Measurements from ENCODE around the gene RALGDS.
A peak's percentile ranks its signal among the peaks of the same experiment; 100 is the strongest.
"Not testable (repeated sequence)": the region's sequence is repeated elsewhere in the genome, so short reads cannot be mapped to it uniquely, and the experiment has no call there.

RALGDS gene

DNA sequence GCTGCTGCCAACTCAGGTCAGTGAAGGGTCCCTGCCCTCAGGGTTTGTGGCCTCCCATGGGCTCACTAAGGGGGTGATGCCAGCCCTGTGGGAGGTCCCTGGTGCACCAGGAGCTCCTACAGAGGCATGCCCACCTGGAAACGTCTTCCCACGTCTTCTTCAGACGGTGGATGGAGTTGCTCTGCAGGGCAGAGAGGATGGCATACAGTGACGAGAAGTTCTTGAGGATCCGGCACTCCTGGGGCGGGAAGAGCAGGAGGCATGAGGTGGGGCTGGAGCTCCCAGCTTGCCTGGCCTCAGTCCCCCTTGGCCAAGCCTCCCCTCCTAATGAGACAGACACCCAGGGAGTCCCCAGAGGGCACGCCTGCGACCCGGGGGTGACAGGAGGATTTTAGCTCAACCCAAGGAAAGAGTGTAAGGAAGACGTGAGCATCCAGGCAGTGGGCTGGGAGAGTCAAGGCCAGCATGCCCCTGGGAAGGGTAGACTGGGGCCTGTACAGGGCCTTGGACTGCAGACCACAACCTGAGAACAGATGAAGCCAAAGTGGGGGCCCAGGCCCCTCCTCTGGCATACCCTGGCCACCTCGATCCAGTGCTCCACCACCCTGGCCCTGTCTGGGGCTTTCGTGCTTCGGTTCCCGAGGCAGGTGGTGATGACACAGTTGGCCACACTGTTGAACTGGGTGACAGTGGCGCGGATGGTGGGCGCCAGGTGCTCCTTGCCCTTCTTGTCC, 14.4 kb downstream of the RALGDS start:
- no peak for DNase-seq (ENCODE audit: low spot score)

DNA sequence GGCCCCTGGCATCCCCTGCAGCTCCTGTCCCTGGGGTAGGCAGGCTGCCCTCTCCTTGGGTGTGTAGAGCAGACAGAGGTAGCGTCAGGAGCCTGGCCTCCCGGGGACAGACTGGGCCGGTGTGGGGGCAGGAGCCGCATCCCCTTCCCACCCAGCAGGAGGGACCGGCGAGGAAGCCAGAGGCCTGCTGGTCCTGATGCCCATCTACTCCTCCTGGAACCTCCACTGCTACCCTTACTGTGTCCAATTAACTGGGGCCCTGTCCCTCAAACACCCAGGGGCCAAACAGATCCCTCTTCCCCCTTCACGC, 15.6 kb downstream of the RALGDS start:
- no peak for DNase-seq (ENCODE audit: low spot score)

DNA sequence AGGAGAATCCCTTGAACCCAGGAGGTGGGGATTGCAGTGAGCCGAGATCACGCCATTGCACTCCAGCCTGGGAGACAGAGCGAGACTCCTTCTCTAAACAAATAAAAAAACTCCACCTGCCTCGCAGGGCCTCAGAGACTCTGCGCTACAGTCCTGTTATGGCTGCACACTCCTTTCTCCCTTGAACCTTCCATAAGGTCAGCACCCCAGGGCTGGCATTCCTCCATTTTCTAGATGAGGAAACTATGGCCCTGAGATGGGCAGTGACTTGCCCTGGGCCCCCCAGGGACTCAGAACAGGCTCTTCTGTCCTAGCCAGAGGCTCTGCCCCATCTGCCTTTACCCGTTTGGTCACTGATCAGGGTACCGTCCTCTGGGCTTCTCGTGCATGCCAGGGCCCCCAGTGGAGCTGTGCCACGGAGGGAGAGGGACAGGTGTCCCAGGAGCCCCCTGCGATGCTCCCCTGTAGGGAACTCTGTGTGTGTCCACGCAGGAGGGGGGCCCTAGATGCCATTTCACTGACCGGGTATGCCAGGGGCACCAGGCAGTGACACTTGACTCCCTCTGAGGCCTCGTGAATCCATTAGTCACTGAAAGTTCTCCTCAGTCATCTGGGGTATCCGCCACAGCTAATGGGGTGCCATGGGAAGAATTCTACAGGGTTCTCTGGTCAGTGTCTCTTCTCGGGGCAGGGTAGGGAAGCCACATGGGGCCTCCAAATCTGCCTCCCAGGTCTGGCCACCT, 16.2 kb downstream of the RALGDS start:
- DNase-seq (ENCODE audit: low spot score): no peak

DNA sequence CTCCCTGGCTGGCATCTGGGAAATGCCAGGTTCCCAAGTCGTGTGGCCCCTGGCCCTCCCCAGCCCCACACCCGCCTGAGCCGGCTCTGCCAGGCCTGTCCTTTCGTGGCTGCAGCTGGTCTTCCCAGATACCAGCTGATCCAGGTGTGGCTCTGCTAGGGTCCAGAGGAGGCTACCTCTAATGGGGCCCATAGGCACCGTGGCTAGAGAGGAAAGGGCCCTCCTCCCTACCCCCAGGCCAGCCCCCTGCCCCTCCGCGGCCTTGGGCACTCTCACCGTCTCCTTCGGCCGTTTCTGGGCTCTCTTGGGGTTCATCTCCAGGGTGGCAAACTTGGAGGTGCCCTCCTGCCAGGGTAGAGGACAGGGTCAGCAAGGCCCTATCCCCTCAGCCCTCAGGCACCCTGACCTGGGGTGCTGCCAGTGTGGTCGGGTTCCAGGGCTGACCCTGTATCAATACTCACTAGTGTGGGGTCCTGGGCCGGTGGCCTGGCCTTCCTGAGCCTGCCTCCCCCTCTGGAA, 17.0 kb downstream of the RALGDS start:
- no peak for DNase-seq (ENCODE audit: low spot score)

DNA sequence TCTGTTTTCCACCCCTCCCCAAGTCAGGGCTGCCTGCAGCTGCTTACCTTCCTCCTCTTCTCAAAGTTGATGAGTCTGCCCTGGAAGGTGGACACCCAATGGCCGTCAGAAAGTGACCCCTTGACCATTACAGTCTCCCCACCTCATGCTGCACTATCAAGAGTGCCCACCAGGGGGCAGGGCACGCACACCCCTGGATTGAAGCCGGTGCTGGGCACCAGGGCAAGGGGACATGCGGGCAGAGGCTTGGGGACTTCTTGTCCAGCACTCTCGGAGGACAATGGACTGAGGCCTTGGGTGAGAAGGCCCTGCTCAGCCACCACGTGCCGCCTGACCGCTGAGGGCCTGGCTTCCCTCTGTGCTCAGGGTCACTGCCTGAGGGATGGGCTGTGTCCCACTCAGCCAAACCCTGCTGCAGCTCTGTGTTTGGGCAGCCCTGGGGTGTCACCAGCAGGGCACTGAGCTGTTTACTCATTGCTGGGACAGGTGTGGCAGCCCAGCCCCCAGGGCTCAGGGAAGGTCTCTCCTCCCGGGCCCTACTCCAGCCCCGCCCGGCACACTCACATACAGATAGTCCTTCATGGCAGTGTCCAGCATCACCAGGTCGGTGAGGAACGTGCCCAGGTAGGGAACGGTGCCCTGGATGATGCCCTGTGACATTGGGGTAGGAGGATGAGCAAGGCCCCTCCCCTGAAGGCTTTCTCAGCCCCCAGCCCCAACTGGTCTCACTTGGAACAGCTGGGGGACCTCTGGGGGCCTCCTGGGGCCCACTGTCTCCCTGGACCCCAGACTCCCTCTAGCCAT, 17.7 kb downstream of the RALGDS start:
- DNase-seq (ENCODE audit: low spot score): peak; percentile 75

DNA sequence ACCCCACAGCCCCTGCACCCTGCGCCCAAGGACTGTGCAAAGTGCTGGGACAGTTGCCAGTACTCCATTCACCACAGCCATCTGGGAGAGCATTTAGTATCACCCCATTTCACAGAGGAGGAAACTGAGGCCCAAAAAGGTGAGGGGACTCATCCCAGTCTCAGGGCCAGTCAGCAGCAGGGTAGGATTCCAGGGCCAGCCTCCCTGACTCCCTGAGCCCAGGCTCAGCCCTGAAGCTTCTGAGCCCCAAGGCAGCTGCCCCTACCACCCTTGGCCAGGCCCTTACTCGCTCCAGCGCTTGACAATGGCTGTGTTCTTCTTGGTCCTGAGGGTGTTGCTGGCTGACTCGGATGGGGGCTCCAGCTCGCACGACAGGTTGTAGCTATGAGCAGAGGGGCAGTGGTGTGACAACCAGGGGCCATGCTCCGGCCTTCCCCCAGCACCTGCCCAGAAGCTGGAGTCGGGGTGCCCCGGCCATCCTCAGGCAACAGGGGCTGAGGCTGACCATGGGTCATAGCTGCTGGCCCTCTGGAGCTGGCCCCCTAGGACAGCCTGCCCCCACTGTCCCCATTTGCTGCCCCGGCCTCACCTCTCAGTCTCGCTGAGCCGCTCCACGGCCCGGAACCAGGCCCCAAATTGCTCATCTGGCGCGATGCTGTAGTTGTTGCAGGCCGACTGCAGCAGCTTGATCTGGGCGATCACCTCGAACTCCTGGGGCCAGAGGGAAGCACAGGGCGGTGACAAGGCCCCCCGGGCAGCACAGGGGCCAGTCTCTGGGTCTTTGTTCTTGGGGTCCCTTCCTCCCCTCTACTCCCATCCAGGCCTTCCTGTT, 18.6 kb downstream of the RALGDS start:
- no peak for DNase-seq (ENCODE audit: low spot score)

DNA sequence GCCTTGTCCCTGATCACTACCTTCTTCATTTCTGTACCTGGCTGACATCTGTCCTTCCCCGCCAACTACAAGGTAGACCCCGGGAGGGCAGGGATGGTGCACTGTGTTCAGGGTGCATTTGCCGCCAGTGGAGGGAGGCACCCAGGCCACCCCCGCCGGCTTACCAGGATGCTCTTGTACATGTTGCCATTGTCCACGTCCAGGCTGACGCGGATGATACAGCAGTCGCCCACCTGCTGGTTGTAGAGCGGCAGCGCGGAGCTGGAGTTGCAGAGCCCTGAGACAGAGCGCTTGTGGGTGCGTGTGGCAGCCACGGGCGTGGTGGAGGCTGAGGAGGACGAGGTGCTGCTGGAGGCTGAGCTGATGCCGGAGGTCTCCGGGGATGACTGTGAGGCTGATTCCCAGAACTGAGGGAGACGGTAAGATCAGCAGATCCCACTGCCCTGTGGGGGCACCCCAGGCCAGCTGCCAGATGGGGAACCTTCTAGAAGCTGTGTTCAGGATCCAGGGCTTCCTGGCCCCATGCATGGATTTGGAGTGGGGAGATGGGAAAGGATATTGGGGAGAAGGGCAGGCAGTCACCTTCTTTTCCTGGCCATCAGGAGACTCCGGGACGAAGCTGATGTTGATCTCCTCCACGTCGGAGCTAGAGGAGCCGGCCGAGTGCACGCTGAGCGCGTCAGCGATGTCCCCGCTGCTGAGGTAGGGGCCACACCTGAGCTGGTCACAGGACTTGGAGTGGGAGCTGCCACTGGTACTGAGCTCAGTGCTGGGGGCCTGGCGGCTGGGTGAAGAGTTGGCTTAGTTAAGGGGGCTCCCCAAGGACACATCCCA, 19.5 kb downstream of the RALGDS start:
- DNase-seq (ENCODE audit: low spot score): no peak

DNA sequence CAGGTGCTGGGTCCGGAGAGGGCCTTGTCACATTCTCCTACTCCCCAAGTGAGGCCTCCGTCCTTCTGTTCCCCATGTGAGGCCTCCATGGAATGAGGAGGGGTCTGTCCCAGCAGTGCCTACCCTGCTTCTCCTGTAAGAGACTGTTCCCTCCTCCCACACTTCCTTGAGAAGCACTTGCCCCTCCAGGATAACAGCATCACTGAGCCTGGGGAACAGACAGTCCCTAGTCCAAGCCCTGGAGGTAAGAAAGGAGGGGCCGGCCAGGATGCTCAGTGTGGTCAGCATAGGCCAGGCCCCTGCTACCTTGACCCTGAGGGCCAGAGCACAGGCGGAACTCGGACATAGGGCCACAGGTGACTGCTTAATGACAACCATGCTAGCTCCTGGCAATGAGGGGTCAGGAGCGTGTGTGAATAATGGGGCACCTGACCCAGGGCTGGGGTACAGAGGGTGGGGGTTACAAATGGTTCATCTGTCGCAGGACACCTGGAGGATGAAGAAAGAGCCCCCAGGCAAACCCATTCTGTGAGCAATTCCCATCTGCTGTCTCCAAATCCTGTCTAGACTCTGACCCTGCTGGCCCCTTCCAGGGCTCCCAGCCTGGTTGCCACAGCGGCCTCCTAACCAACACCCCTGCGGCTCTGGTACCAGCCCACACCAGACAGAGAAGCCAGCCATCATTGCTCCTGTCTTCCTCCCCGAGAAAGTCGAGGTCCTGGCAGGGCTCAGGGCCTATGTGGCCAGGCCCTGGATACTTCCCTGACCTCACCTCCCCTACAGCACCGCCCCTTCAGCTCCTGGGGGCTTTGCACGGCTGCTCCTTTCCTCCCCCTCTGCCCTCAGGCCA, 20.3 kb downstream of the RALGDS start:
- DNase-seq (ENCODE audit: low spot score): no peak

DNA sequence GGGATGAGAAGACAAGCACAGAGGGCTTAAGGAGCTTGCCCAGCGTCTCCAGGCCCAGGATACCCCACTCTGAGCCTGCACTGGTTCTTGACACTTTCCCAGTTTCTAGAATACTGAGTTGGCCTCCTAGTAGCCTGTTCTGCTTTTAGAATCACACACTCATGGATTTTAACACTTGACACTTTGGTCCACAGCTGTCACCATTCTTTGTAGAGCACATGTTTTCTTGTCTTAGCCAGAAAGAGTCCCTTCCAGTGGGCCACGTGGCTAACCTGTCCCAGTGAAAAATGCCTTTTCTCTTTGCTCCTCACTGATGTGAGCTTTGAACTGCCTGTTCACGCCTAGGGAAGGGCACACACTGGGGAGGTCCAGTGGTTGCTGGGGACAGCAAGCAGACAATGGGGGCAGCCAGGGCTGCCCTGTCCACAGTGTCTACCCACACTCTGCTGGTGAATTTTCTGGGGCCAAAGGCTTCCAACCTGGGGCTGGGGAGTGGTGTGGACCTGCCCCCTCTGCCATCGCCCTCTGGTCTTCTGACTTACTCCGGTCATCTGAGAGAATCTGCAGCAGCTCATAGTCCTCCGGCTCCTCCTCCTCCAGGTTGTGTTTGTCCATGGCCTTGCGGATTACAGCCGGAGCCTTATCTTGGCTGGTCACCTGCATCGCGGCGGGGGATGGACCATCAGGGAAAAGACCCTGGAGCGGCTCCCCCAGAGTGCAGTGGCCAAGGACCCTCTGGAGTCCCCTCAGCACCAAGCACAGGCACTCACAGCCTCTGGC, 21.1 kb downstream of the RALGDS start:
- DNase-seq (ENCODE audit: low spot score): no peak

DNA sequence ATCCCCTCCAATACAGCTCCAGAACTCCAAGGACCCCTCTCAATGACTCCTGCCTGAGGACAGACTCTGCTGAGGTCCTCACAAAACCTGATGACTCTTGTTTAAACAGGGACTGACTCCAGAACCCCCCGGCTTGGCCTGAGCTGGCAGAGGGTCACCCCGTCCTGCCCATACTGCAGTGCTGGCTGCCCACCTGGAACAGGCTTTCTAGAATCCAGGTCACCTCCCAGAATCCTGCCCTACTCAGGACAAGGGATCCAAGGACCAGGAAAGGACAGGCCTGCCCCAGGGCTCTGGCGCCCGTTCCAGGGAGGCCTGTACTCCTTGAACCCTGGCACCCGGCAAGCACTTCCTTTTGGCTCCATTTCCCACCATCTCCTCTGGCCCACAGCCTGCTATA, 22.2 kb downstream of the RALGDS start:
- no peak for DNase-seq (ENCODE audit: low spot score)

DNA sequence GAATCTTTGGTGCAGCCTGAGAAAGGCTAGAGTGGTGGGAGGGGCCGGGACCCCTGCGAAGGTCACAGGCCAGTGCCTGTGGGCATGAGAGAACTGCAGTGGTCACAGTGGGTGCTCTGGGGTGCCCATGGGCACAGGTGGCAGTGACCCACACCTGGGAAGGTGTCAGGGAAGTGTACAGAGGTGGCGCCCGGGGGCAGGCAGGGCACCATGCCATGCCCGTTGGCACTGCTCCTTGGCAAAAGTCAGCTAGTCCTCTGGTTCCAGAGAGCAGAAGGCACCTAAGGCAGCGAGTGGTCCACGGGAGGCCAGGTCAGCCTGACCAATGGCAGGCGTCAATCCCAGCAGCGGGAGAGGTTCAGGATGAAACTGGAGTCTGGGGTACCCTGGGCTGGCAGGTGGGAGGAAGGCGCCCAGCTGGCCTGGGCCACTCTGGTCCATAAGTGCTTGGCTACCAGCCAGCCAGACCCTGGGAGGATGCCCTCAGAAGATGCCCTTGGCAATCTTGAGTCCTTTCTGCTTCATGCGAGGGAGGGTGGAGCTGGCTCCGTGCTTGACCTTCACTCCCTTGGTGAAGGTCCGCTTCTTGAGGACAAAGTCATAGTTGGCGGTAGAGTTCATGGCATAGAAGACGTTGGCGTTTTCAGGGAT, 22.8 kb downstream of the RALGDS start:
- DNase-seq (ENCODE audit: low spot score): no peak

DNA sequence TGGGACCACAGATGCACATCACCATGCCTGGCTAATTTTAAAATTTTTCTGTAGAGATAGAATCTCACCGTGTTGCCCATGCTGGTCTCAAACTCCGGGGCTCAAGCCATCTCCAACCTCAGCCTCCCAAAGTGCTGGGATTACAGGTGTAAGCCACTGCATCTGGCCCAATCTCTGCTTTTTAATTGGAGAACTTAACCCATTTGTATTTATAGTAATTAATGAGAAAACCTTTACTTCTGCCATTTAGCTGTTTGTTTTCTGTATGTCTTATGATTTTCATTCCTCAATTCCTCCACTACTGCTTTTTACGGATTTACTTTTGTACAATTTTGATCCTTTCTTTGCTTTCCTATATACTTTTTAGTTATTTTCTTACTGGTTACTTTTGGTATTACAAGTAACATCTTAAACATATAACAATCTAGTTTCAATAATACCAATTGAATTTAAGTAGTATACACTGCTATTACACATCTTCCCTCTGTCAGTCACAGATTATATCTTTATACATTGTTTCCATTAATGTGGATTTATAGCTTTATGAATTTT, 26.1 kb downstream of the RALGDS start:
- DNase-seq (ENCODE audit: low spot score): no peak

DNA sequence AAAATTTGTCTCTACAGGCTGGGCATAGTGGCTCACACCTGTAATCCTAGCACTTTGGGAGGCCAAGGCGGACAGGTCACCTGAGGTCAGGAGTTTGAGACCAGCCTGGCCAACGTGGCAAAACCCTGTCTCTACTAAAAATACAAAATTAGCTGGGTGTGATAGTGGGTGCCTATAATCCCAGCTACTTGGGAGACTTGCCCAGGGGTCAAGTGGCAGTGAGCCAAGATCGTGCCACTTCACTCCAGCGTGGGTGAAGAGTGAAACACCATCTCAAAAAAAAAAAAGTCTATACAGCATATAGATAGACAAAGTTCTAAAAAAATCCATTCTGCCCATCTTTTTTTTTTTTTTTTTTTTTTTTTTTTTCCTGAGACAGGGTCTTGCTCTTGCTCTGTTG, 26.7 kb downstream of the RALGDS start:
- not testable (repeated sequence) for DNase-seq (ENCODE audit: low spot score)

DNA sequence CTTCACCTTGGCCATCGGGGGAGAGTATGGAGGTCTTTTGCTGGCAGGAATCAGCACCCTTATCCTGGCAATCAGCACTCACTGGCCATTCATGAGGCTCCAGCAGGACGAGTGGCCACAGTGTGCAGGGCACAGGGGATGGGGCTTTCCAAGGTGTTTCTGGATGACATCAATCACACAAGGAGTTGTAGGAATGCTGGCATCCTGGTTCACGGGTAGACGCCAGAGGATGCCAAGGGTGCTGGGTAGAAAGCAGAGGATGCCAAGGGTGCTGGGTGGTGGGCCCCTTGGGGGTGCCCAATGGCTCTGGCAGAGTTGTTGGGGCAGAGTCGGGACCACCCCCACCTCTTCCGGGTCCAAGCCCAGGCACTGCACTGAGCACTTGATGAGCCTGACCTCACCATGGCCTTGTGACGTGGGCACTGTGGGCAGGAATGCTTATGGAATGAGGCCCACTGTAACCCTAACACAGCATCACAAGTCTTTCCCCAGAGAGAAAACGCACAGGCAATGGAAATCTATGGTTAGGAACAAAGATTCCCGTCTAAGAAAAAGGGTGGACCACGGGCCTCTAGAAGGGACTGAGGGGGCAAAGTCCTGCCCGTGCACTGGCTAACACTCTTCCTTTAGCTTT, 30.2 kb downstream of the RALGDS start:
- no peak for DNase-seq (ENCODE audit: low spot score)

DNA sequence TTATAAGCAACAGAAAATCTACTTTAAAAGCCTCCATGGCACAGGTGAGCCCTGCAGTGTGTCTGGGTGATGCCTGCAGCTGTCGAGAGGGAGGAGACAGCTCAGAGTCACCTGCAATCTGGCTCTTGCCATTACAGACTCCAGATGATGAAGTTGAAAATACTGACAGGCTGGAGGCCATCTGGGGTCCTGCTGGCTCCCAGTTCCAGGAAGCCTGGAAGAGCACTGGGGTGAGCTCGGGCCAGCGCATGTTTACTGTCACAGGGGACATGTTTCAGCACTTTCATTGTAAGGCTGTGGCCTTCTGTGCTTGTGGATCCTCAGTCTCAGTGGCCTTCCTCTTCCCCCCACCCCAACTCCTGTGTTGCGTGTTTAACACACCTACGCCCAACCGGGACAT, 30.9 kb downstream of the RALGDS start:
- DNase-seq (ENCODE audit: low spot score): no peak

DNA sequence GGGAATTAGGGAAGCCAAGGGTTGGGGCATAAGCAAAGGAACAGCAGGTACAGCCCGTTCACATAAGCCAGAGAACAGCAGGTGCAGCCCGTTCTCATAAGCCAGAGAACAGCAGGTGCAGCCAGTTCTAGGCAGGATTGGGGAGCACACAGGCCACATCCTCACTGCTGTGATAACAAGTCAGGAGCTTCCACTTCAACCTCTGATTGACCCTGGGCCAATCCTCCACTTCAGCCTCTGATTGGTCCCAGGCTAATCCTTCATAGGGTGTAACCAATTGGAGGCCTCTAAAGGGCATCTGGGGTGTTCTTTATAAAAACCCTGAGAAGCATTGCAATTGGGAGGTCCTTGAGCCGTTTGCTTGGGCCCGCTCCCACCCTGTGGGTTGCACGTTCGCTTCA, 31.8 kb downstream of the RALGDS start:
- DNase-seq (ENCODE audit: low spot score): no peak

DNA sequence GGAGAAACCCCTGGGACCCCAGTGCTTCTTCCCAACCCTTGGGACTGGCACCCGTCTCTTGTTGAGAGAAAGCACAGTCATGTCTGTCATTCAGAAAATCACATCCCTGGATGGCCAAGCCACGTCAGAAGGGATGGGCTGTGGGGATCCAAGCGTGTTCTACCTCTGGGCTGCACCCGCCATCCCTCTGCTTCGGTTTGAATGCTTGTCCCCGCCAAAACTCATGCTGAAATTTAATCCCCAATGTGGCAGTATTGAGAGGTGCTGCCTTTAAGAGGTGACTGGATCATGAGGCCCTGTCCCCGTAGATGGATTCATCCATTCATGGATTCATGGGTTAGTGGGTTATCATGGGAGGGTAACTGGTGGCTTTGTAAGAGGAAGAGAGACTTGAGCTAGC, 32.3 kb downstream of the RALGDS start:
- no peak for DNase-seq (ENCODE audit: low spot score)
